Stimulated activated CD4-positive, alpha-beta T cell treated with anti-CD3 and anti-CD28 coated beads, Interleukin-12 subunit alpha, Interleukin-12 subunit beta, amount 100 ng/mL, for 4 hours (primary cell): ENCODE measurements around the gene NUMBL.
"Not testable (repeated sequence)": the region's sequence is repeated elsewhere in the genome, so short reads cannot be mapped to it uniquely, and the experiment has no call there.

Experiments
- DNase-seq: peaks from one replicate; pipeline ENCODE4 v3.0.0-alpha.2; 2020

NUMBL gene

DNA sequence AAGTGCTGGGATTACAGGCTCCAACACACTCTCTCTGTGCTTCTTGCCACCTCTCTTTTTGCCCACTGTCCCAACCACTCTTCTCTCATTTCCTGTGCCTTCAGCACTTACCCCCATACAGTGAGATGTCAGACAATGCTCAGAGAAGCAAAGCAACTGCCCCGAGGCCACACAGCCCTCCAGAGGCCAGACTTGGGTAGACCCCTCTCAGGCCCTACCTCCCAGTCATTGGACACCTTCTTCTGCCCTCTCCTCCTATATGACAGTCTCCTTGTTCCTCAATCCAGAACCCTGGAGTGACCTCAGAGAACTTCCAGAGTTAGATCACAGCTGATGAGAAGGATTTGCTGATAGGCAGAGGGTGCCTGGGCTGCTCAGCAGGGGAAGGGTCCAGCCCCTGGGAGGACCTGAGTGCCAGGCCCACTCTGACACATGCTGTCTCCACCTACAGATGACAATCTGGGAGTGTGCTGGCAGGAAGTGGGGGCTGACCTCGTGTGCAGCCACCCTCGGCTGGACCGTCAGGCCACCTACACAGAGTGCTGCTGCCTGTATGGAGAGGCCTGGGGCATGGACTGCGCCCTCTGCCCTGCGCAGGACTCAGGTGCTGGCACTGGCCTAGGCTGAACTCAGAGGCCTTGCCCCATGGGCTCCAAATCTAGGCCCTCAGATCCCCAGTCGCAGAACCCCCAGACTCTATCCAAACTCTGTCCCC is 64.9 kb downstream of the NUMBL start:
- DNase-seq: no peak

GRCh38 chr19:40624369-40625153 is 65.9 kb downstream of the NUMBL start:
- not testable (repeated sequence) for DNase-seq

GRCh38 chr19:40623403-40624251 is 66.8 kb downstream of the NUMBL start:
- no peak for DNase-seq

- no peak for DNase-seq
Measured at GRCh38 chr19:40622773-40623075, 67.7 kb downstream of the NUMBL start.

GRCh38 chr19:40621966-40622772 is 68.3 kb downstream of the NUMBL start:
- no peak for DNase-seq

DNA sequence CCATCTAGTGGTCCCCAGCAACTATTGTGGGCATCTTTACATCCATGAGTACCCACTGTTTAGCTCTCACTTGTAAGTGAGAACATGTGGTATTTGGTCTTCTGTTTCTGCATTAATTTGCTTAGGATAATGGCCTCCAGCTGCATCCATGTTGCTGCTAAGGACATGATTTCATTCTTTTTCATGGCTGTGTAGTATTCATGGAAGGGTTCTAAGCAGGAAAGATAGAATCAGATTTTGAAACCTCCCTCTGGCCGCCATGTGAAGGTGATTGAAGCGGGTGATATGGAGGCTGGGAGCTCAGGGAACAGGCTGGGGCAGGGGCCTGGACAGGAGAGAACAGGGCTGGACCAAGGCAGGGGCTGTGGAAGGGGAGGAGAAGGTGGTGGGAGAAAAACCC is 69.2 kb downstream of the NUMBL start:
- DNase-seq: no peak

DNA sequence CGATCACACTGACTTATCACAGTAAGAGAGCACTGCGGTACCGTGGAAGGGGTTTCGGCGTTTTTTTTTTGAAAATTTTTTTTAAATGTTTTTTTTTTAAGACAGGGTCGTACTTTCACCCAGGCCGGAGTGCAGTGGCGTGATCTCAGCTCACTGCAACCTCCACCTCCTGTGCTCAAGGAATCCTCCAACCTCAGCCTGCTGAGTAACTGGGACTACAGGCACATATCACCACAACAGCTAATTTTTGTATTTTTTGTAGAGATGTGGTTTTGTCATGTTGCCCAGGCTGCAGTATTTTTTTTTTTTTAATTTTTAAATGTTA is 70.3 kb downstream of the NUMBL start:
- no peak for DNase-seq

DNA sequence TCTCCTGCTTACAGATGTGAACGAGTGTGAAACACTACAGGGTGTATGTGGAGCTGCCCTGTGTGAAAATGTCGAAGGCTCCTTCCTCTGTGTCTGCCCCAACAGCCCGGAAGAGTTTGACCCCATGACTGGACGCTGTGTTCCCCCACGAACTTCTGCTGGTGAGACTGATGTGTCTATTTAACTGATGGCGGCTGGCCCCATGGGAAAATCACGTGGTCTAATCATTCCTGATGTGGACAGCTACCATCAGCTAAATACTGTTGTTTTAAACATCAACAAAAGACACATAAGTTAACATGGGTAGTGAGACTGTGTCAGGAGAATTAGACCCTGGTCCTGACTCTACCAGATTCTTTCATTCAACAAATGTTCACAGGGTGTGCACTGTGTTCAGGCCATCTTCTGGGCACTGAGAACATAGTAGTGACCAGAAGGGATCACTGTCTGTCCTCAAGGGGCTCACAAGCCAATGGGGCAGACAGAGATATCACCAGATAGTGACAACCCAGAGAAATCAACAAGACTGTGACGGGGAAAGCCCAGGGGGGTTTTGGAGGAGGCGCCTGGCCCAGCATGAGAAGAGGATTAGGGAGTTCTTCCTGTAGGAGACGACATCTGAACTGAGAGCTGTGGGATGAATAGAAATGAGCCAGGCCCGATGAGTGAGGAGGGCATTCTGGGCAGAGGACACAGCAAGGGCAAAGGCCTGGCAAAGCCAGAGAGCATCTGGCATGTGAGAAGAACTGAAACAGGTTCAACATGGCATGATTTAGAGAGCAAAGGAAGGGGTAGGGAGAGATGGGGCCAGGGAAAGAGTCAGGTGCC is 70.9 kb downstream of the NUMBL start:
- DNase-seq: no peak

DNA sequence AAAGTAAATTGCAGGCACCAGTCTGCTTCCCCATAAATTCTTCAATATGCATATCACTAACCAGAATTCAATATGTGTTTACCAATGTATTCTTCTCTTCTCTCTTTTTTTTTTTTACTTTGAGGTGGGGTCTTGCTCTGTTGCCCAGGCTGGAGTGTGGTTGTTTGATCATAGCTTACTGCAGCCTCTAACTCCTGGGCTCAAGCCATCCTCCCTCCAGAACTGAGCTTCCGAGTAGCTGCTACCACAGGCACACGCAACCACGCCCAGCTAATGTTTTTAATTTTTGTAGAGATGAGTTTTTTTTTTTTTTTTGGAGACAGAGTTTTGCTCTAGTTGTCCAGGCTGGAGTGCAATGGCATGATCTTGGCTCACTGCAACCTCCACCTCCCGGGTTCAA is 72.5 kb downstream of the NUMBL start:
- DNase-seq: no peak

GRCh38 chr19:40616941-40617340 is 73.5 kb downstream of the NUMBL start:
- DNase-seq: no peak

DNA sequence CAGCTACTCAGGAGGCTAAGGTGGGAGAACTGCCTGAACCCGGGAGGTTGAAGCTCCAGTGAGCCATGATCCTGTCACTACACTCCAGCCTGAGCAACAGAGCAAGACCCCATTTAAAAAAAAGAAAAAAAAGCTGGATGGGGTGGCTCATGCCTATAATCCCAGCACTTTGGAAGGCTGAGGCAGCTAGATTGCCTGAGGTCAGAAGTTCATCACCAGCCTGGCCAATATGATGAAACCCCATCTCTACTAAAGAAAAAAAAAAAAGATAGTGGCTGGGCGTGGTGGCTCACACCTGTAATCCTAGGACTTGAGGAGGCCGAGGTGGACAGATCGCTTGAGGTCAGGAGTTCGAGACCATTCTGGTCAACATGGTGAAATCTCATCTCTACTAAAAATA is 74.3 kb downstream of the NUMBL start:
- no peak for DNase-seq
